DOHH2 (cell line): ENCODE measurements around the gene RHO.

ENCODE experiments used
- EZH2phosphoT487 ChIP-seq: fragments of 200-600 bp; sonication (generic); IDR thresholded peaks from 2 replicates; pipeline ENCODE4 v1.6.1; 2017; ENCODE audit warnings: borderline replicate concordance, mild to moderate bottlenecking, antibody characterized with exemption, low read length, moderate library complexity, mixed read lengths
- TF ChIP-seq, protein P1 (sequence below): fragments of 200-600 bp; sonication (generic); IDR thresholded peaks from one replicate; pipeline ENCODE4 v1.5.1; 2014; ENCODE audit warnings: antibody characterized with exemption, mild to moderate bottlenecking, low read depth, low read length; ENCODE audit not compliant: poor library complexity, severe bottlenecking

DNA sequence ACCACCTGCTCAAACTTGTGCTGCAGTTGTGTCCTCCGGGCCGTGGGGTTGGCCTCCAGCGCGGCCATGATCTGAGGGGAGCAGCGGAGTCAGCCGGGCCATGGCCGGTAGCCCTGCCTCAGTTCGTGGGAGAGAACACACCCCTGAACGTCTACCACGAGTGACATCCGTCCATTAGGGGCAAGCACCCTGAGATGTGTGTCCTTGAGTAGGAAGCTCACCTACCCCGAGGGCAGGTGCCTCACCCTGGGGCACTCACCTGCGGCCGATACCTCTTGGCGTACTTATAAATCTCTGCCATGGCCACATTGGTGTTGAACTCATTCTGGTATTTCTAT is 27.9 kb downstream of the RHO start:
- TF ChIP-seq, protein P1, sequence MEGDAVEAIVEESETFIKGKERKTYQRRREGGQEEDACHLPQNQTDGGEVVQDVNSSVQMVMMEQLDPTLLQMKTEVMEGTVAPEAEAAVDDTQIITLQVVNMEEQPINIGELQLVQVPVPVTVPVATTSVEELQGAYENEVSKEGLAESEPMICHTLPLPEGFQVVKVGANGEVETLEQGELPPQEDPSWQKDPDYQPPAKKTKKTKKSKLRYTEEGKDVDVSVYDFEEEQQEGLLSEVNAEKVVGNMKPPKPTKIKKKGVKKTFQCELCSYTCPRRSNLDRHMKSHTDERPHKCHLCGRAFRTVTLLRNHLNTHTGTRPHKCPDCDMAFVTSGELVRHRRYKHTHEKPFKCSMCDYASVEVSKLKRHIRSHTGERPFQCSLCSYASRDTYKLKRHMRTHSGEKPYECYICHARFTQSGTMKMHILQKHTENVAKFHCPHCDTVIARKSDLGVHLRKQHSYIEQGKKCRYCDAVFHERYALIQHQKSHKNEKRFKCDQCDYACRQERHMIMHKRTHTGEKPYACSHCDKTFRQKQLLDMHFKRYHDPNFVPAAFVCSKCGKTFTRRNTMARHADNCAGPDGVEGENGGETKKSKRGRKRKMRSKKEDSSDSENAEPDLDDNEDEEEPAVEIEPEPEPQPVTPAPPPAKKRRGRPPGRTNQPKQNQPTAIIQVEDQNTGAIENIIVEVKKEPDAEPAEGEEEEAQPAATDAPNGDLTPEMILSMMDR, result no peak
- TF ChIP-seq EZH2phosphoT487, result no peak
